GM19395 (cell line): ENCODE measurements around the gene FIGN.

Experiments
- ATAC-seq: cut with Tn5 transposase; IDR thresholded peaks from one replicate; pipeline ENCODE4 v1.9.1; 2021; ENCODE audit warnings: mild to moderate bottlenecking, moderate library complexity; ENCODE audit not compliant: unreplicated experiment

FIGN gene

GRCh38 chr2:163735685-163736432 lies at the start of gene FIGN:
Gene FIGN (minus strand): TSS chr2:163736008. CDS start chr2:163734927, 1,081 bp downstream.
- no peak for ATAC-seq

GRCh38 chr2:163785162-163785561 lies 49.4 kb upstream of the FIGN start:
- ATAC-seq: no peak

GRCh38 chr2:163779970-163780597 lies 44.3 kb upstream of the FIGN start:
- no peak for ATAC-seq

- ATAC-seq: no peak
Observed at GRCh38 chr2:163778045-163778781, 42.4 kb upstream of the FIGN start.

- no peak for ATAC-seq
Observed at GRCh38 chr2:163775304-163775703, 39.5 kb upstream of the FIGN start.

GRCh38 chr2:163774862-163775261 lies 39.1 kb upstream of the FIGN start:
- ATAC-seq: no peak

- ATAC-seq: no peak
Observed at GRCh38 chr2:163773276-163773675, 37.5 kb upstream of the FIGN start.

- ATAC-seq: no peak
Observed at GRCh38 chr2:163771596-163771995, 35.8 kb upstream of the FIGN start.

- no peak for ATAC-seq
Observed at GRCh38 chr2:163768881-163769695, 33.3 kb upstream of the FIGN start.

GRCh38 chr2:163767097-163767496 lies 31.3 kb upstream of the FIGN start:
- ATAC-seq: no peak

GRCh38 chr2:163764566-163764965 lies 28.8 kb upstream of the FIGN start:
- no peak for ATAC-seq

- no peak for ATAC-seq
Observed at GRCh38 chr2:163759013-163759412, 23.2 kb upstream of the FIGN start.

GRCh38 chr2:163757814-163758213 lies 22.0 kb upstream of the FIGN start:
- no peak for ATAC-seq

- no peak for ATAC-seq
Observed at GRCh38 chr2:163756588-163756987, 20.8 kb upstream of the FIGN start.

GRCh38 chr2:163755366-163755765 lies 19.6 kb upstream of the FIGN start:
- ATAC-seq: no peak

GRCh38 chr2:163753726-163754125 lies 17.9 kb upstream of the FIGN start:
- no peak for ATAC-seq

- no peak for ATAC-seq
Observed at GRCh38 chr2:163752267-163752666, 16.5 kb upstream of the FIGN start.

GRCh38 chr2:163751696-163752095 lies 15.9 kb upstream of the FIGN start:
- ATAC-seq: no peak

GRCh38 chr2:163748420-163748819 lies 12.6 kb upstream of the FIGN start:
- no peak for ATAC-seq

GRCh38 chr2:163741435-163741834 lies 5.6 kb upstream of the FIGN start:
- ATAC-seq: no peak

- ATAC-seq: no peak
Observed at GRCh38 chr2:163737563-163737962, 1.8 kb upstream of the FIGN start.
